Measurements from ENCODE around the gene SLC23A1.
"Not testable (repeated sequence)": the region's sequence is repeated elsewhere in the genome, so short reads cannot be mapped to it uniquely, and the experiment has no call there.

SLC23A1 gene

DNA sequence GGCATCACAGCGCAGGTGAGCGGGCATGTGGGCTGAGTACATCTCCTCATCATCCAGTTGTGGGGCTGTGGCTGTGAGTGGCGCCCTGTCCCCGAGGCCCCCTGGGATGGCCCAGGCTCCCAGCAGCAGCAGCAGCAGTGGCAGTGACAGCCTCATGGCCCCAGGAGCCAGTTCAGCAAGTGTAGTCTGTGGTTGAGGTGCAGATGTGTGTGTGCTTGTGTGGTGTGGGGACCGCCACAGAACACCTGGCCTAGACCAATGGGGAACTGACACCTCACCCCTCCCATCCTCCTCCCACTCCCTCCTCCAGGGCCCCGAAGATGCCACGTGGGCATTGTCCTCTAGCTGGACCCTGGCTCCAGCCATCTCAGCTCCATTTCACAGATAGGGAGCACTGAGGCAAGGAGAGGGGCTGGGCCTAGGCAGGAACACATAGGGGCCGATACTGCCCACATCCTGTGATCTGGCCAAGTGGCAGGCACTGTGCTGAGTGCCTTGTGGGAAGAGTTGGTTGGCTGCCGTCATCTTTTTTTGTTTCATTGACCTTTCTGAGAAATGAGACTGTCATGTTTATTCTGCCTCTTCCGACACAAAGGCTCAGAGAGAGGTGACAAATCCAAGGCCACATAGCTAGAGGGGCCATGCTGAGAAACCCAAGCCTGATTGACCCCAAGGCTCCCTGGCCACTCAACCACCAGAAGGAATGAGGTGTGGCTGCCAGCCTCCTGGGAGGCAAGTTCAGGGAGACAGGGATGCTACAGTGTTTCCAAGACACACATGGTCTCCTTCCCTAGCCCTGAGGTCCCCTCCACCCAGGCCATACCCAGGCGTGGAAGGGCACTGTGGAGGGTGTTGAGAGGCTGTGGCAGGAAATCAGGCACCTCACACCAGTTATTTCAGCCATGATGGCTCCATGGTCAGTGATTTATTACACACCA, 6.9 kb upstream of the SLC23A1 start, which contains the start of gene MZB1:
MZB1 (minus strand) TSS at position 213 of the 938 bp plus-strand sequence; CDS start at position 156, 57 bp downstream.
- DNase-seq: no peak

DNA sequence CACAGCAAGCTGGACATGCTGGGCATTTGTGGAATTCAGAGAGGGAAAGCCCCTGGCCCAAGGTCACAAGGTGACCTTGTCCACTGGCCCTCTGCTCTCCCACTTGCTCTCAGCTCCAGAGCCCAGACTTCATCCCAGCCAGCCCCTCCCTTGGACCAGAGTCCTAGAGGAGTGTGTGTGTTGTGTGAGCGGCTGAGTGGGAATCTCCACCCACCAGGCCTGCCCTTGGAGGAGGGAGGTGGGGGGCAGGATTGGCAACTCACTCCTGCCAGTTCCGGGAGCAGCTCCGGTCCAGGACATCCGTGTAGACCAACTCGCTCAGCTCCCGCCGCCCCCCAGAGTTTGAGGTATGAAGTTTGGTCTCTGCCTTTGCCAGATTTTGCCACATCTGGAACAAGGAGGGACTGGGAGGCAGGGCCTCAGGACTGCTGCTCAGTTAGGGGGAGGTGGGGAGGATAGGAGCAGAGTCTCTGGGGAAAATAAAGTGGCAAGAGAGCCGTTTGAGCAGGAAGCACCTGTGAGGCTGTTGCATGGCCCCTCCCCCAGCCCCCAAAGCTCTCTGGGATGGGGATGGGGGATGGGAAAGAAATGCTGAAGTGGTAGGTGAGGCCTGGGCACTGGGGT, 5.2 kb upstream of the SLC23A1 start:
- no peak for DNase-seq

DNA sequence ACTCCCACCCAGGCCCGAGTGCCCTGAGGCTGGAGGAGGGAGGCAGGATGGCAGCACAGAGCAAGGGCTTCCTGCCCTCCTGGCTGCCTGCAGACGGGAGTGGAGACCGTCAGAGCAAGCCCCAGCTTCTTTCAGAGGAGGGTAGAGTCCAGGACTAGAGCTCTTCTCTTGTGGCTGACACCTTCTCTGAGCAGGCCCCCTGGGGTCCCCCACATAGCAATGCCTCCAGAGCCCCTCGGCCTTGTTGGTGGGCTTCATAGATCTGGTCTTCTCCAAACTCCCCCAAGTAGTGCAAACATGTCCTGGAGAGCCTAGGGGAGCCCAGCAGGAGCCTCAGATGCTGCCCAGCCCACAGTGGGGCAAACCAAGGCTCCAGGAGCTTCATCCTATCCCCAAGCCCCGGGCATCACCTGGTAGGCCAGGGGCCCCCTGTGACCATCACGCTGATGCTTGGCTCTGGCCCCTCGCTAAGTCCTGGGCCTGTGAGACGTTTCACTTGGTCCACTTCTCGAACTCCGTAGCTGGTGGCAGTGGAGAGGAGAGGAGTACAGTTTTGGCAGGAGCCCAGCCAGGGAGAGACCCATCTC, 4.6 kb upstream of the SLC23A1 start:
- DNase-seq: no peak

DNA sequence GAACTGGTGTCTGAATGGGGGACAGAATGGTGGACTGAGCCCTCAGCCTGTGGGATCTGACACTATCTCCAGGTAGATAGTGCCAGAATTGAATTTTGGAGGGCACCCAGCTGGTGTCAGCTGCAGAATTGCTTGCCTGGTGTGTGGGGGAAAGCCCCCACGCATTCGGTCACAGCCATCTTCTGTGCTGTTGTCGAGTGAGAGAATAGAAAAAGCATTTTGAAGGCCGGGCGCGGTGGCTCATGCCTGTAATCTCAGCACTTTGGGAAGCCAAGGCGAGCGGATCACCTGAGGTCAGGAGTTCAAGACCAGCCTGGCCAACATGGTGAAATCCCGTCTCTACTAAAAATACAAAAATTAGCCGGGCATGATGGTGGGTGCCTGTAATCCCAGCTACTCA, 3.9 kb upstream of the SLC23A1 start:
- DNase-seq: not testable (repeated sequence)

DNA sequence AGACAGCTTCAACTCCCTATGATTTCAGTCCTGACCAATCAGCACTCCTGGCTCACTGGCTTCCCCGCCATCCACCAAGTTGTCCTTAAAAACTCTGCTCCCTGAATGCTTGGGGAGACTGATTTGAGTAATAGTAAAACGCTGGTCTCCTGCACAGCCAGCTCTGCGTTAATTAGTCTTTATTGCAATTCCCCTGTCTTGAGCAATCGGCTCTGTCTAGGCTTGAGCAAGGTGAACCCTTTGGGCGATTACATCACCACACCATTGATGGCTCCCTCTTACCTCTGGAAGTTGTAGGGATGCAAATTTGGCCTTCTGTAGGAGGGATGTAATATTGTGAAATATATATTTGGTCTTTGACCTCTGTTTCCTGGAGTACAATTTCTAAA, 2.9 kb upstream of the SLC23A1 start:
- no peak for DNase-seq

DNA sequence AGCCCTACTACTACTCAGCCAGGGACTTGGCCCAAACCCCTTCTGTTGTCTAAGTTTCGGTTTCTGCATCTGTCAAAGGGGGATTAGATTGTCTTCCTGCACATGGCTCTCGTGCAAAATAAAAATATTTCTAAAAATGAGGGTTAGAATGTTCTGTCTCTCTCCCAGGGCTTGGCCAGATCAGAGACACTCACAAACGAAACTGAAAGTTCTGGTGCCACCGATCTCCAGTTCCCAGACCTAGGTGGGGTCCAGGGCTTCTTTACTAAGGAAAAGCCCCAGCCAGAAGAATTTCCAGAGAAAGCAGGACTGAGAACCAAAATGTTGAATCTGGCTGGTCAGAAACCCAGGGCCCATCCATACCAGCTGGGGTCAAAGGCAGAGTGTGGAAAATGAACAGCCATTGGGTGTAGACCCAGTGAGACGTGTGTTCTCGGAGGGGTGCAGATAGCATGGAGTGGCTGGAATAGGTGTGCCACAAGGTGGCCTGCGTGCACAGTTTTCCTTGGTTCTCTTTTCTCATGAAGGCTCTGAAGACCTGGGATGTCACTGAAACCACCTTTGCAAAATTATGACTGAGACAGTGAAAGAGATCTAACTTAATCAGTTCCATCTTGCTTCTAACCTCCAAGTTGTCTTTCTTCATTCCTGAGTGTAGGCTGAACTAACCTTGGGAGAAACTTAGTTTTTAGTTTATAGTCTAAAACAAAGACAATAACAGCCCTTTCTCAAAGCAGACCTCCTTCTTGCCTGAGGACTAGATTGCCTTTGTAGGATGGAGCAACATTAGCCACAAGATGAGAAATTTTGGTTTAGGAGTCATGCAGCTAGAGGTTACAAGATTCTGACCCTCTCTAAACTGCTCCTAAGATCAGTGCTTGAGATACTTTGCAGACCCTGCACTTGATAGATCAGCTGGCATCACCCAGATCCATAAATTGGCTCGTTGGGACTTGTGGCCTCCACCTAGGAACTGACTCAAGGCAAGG, 2.3 kb upstream of the SLC23A1 start:
- DNase-seq: no peak

DNA sequence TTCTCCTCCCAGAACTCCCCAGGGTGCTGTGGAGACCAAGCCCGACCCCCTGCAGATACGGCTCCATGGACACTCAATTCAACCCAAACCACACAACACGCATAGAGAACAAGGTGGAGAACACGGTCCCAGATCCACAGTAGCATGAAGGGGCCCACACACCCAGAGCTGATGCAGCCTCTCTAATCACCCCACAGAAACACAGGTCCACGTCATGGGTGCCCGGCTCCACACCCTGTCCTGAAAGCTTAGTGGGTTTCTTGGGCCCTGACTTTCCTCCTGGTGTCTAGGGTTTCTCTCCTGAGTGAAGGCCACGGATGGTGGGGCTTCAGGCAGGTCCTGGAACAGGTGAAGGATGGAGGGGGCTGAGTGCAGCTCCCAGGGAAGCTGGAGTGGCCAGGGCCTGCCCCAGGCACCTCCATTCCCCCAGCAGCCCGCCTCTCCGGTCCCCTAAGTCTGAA, 1.5 kb upstream of the SLC23A1 start:
- no peak for DNase-seq

DNA sequence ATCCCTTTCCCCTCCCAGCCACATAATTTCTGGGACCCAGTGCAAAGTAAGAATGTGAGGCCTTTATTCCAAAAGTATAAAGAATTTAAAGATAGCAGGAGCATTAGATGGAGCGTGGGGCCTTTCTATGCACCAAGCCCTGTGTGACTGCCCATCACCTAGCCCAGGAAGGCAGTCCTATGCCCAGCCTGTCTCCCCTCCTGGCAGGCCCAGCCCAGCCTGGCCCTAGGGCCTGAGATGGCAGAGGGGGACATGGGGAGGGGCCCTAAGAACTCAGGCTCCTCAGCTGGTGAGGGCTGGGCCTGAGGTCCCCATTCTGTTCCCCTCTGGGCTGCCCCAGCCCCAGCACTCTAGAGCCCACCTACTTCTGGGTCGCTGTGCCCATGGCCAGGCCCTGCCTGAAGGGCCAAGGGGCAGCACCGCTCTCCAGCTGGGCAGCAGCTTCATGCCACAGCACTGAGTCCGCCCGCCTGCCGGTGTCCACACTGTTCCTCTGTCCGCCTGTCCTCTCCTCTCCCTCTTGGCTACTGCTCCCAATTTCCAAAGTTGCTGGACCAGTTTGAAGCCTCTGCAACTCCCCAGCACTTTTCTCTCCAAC, 995 bp upstream of the SLC23A1 start:
- DNase-seq: no peak

DNA sequence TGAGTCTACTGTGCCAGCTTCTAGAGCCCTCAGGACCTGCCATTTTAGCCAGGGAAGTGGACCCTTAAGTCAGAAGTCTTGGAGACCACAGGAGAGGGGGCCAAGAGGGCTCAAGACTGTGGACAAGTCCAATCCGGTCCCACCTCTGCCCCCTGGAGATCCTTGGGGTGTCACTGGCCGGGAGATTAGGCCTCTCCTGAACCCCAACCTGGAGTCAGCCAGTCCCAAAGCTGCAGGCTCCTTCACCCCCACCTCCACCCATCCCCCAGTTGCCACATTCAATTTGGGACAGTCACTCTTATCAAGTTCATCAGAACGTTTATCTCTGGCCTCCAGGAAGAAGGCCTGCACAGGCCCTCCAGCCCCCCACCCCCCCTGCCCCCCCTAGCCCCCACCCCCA, 290 bp downstream of the SLC23A1 start:
- no peak for DNase-seq

DNA sequence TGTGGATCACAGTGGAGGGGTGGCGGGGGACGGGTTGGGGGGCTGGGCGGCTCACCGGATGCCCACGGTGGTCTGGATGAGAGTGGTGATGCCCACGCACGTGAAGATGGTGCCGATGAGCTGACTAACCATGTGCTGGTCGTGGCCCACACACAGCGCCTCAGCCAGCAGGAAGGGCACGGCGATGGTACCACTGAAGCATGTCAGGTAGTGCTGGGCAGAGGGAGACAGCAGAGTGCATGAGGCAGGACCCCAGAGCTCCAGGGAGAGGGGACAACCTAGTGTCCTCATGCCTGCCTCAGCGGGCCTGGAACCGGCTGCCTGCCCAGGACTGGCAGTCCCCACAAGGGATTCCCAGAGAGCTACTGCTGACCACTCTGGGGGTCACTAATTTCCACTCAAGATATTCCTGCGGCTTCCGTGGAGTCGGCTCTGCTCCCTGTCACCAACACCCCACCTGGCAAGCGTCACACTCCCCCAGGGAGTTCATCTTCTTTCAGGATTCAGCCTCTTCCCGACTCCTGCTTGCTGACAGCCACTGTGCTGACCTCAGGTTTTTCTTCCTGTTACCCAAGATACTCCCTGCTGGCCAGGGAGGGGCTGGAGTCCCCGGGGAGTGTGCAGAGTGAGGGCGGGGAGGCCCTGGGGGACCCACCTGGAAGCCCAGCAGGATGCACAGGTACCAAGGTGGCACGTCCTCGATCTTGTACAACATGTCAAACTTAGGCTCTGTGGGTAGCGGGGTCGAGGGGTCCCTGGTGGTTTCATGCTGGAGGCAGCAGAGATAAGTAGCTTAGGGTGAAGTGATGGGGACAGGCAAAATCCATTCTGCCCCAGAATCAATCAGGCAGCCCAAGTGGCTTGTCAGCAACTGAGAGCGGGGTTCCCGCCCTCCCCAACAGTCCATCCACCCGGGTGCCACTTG, 998 bp downstream of the SLC23A1 start:
- no peak for DNase-seq

DNA sequence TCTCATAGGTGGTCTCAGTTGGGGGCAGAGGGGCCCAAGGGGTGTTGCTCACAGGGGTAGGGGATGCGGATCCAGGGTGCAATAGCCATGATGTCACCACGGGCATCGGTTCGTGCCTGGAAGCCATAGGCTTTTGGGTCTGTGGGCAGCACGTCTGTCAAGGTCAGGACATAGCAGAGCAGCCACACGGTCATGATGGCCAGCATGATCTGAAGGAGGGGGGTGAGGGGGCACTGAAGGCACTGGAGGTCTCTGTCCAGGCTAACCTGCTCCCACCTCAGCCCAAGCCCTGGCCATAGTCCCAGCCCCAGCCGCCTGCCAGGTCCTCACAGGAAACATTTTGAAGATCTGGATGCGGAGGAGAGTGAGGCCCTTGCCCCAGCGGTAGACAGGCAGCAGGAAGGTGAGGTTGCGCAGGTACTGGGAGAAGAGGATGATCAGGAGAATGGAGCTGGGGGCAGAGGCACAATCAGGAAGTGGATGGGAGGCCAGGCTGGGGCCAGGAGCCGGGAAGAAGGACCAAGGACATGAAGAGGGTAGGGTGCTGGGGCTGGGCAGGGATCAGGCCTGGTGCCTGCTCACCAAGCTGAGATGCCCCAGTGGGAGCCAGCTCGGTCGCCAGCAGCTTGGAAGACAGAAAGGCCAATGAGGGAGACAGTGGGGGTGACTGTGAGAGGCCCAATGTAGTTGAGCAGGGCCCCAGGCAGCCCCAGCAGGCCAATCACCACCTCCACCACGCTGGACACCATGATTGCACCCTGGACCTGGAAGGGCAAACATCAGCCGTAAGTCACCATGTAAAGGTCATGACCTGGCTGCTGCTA, 3.3 kb downstream of the SLC23A1 start:
- DNase-seq: no peak

DNA sequence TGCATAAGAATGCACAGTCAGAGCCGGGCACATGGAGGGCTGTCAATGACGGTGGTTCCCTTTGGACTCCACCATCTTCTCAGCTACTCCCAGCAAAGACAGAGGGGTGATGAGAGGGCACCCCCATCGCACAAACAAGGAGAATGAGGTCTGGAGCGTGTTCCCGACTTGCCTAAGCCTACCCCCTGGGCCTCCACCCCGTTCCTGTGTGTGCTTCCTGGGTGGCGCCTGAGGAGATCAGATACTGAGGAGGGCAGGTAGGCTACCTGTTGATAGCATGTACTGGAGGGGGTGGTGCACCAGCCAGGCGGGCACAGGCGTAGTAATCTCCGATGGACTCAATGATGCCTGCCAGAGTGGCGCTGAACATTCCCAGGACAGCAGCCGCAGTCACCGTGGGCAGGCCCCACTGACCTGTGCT, 4.1 kb downstream of the SLC23A1 start:
- DNase-seq: no peak

DNA sequence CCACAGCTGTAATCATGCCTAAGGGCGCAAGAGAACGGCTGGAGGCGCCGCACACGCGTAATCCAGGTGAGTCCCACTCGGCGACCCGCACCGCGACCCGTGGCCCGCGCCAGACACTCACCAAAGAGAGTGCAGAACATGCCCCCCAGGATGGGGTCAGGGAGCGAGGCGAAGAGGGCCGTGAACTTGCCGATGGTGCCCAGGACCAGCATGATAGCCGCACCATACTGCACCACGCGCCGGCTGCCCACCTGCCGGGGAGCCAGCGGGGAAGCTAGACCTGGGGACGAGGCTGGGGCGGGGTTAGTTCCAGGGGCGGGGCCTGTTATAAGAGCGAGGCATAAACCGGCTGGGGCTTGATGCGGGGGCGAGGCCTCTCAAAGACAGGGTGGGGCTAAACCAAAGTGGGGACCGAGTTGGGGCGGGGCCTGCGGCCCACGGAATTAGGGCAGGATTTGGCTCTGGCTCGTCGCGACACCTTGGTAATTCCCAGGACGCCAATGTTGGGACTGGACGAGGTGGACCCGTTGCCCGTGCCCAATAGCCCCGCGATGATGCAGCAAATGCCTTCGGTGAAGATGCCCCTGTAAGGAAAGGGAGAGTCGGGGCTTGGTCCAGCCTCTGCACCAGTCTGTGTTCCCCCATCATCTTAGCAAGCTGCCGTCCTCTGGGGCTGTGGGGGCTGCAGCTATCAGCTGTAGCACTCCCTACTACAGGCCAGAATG, 4.8 kb downstream of the SLC23A1 start:
- no peak for DNase-seq

DNA sequence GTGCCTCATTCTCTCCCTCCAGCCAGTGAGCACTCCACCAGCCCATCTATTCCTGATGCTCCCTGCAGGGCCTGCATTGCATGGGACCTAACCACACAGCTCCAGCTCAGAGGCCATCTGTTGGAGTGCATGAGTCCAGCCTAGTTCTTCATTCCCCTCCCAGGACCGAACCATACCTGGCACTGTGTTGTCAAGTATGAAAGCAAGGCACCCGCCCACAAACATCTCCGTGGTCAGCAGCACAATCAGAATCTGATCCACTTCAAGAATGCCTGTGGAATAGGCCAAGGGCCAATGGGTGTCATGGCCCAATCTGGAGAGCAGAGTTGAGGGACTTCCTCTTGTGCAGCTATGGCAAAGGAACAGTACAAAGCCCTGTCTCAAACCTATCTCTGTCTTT, 5.9 kb downstream of the SLC23A1 start:
- no peak for DNase-seq

DNA sequence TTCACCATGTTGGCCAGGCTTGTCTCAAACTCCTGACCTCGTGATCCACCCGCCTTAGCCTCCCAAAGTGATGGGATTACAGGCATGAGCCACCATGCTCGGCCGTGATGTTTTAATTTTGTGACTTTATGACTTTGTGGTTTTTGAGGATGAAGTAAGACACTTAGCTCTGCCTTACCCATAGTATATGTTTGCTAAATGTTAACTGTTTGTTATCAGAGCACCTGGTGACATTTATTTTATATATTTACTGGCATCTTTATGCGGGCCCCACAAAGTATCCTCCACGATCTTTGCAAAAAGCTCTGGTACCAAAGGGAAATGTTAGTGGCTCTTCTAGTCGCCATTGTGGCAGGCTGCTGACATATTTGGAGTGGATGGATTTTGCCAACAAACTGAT, 6.7 kb downstream of the SLC23A1 start:
- no peak for DNase-seq

DNA sequence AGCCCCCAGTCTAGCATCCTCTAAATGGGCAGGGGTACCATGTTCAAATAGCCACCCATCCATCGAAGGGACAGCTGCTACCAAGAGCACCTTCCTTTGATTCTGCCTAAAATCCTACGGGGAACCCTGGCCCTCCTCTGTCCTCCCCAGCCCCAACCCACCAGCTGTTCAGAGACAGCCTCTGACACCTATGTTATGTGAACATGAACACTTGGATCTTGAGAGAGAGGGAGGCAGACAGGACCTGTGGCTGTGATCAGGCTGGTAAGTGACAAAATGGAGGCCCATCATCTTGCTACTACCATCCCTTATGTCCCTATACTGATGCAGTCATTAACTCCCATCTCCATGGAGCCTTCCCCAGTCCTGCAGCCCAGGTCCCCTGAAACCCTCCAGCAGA, 8.2 kb downstream of the SLC23A1 start:
- no peak for DNase-seq

DNA sequence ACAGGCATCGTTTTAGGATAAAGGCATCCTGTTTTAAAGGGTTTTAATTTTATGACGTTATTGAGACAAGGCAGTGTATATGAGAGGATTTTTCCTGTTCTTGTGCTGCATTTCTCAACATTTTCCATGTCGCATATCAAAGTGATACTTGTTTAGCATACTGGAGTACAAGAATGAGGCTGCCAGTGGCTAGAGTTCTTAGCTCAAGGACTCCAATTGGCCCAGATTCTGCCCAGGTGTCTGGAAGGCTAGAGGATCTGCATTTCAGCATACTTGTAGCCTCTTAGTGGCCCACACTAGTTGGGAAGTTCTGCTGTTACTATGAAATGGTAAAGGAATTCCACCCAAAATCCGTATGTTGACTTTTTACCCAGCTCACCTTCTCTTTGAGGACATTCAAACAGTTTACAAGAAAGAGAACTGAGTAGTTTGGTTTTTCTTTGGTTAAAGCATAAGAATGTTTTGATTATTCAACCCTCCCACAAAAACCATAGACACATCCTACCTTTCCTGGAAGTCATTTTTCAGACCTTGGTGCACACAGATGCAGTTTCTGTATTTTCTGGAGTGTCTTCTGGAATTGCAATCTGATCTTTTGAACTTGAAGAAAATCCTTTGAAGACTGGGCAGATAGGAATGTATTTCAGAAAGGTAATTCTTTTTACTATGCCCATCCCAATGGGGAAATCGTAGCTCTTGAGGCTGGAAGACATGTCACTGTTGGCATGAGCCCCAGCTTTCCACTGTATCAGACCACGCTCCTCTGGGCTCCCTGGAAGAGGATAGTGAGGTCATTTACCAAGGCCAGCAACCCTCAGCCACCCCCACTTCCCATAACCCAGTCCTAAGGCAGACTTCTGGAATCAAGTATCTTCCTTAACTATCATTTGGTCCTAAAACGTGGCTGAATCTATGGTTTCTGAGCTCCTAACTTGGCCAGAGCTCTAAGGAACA, 11.3 kb downstream of the SLC23A1 start:
- DNase-seq: no peak

DNA sequence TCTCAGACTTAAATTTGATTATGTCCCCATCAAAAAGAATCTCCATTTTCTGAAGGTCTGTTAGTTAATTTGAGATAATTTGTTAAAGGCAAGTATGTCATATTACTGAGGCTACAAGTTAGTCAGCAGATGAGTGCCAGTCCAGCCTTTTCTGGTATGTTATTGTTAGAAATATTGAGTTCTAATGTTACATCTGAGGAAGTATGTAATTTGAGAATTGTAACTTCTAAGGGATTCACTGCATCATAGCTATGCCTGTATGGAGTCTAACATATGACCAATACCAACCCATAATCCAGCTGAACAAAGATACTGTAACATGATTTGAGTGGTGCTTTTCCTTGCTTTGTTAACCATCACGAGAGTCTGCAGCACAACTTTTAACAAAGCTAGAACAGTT, 13.9 kb downstream of the SLC23A1 start:
- DNase-seq: no peak
